NCI-H1417 (cell line): ENCODE data around the gene PLEKHA1.

Source experiments
- DNase-seq, 3 experiments: peaks; one replicate each; lab custom pipeline; 2025; lab: John Stamatoyannopoulos, UW

Gene PLEKHA1

DNA sequence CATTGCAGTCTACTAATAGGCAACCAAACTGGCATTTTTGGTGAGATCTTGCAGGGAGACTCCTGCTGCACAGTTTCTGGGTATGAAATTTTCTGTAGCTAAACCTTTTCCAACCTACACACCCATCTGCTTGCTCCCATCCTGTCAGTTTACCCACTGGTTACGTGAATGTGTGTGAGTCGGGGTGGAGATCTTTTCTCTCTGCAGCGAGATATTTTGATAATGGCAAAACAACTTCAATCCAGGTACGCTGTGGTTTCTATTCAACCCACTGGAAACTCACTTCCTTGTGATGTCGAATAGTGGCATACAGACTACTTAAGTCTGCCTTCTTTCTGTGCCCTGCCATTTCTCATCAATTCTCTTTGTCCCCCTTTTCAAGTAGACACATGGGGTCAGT lies 4.5 kb downstream of the PLEKHA1 start:
- no peak for DNase-seq

DNA sequence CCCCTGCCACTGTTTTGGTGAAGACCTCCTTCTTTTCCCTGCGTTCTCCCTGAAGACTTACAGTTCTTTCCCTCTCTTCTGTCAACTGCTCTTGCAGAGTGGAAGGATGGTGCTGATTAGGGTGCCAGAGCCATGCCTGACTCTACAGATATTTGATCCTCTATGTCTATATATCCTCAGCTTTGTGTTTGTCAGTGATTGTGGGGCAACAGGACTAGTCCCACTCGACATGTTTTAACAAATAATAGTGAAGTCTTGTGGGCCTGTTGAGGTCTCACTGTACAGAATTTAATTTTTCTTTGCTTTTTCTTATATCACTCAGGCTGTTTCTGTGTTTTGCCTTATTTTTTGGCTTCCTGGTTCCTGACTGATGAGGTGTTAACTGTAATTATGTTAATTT lies 5.0 kb downstream of the PLEKHA1 start:
- no peak for DNase-seq

DNA sequence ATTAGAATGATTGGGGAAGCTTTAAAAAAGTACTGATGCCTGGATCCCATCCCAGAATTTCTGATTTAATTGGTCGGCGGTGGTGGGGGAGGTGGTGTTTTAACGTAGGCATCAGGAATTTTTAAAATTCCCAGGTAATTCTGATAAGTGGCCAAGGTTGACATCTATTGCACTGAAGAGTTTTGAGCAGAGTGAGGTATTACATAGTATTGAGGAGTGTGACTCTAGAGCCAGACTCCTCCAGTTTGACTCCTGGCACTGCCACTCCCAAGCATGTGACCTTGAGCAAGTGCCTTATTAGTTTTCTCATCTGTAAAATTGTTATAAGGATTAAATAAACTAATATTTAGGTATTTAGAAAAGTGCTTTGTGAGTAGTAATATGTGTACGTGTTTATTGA lies 6.2 kb downstream of the PLEKHA1 start:
- no peak for DNase-seq

DNA sequence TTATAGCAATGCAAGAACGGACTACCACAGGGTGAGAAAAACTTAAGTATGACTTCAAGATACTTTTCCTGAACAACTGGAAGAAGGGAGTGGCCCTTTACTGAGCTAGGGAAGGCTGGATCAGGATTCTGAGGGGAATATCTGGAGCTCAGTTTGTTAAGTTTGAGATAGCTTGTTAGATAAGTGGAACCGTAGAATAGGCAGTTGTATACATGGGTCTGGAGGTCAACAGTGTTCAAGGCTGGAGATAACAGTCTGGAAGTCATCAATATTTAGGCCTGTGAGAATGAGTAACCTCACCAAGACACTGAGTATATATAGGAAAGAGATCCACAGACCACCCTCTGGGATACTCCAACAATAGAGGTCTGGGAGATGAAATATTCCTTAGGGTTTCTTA lies 7.2 kb downstream of the PLEKHA1 start:
- no peak for DNase-seq

DNA sequence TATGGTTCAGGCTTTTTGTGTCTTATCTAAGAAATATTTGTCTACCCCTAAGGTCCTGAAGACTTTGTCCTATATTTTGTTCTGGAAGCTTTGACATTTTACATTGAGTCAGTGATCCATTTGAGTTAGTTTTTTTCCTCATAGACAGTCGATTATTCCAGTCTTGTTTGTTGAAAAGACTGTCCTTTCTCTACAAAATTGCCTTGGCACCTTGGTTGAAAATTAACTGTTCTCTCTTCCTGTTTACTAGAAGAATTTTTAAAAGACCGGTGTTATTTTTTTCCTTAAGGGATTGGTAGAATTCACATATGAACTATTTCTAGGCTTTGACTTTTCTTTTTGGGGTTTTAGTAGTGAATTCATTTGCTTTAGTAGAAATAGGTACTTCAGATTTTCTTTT lies 12.0 kb downstream of the PLEKHA1 start:
- DNase-seq, result no peak

DNA sequence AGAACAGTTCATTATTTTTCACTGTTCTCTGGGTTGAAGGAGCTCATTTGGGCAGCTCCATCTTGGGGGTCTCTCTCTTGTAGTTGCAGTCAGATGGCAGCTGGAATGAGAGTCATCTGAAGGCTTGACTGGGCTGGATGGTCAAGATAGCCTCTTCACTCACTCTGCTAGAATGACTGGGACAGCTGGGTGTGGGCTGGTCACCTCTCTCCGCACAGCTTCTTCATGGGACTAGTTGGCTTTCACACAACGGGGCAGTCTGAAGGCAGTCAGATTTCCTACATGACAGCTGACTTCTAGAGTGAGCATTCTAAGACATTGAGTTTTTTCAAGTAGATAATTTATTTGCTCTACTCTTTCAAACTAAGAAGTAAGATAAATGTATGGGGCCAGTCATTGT lies 13.1 kb downstream of the PLEKHA1 start:
- no peak for DNase-seq

DNA sequence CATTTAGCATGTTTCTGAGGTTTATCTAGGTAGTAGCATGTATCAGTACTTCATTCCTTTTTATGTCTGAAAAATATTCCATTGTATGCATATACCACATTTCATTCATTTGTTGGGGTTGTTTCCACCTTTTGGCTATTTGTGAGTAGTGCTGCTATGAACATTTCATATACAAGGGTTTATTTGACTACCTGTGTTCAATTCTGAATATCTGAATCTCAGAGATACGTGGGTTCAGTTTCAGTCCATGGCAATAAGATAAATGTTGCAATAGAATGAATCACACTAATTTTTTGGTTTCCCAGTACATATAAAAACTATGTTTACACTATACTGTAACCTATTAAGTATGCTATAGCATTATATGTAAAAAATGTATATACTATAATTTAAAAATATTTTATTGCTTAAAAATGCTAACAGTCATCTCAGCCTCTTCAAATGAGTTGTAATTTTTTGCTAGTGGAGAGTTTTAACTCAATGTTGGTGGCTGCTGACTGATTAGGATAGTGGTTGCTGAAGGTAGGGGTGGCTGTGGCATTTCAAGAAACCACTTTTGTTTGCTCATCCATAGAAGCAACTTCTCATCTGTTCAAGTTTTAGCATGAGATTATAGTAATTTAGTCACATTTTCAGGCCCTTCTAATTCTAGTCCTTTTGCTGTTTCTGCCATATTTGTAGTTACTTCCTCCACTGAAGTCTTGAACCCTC lies 13.9 kb downstream of the PLEKHA1 start:
- DNase-seq, result no peak

DNA sequence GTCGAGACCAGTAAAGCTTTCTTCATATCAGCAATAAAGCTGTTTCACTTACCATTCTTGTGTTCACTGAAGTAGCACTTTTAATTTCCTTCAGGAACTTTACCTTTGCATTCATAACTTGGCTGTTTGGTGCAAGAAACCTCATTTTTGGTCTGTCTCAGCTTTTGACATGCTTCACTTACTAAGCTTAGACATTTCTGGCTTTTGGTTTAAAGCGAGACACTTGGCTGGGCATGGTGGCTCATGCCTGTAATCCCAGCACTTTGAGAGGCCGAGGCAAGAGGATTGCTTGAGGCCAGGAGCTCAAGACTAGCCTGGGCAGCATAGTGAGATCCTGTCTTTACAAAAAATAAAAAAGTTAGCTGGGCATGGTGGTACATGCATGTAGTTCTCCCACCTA lies 15.8 kb downstream of the PLEKHA1 start:
- no peak for DNase-seq

DNA sequence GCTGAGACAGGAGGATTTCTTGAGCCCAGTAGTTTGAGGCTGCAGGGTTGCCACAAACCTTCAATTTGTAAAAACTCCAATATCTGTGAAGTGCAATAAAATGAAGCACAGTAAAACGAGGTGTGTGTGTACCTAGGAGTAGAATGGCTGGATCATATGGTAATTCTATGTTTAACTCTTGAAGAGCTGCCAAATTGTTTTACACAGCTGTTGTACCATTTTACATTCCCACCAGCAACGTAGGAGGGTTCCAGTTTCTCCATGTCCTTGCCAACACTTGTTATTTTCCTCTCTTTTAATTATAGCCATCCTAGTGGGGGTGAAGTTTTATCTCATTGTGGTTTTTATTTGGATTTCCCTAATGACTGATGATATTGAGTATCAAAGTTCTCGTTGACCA lies 16.2 kb downstream of the PLEKHA1 start:
- DNase-seq, result no peak

DNA sequence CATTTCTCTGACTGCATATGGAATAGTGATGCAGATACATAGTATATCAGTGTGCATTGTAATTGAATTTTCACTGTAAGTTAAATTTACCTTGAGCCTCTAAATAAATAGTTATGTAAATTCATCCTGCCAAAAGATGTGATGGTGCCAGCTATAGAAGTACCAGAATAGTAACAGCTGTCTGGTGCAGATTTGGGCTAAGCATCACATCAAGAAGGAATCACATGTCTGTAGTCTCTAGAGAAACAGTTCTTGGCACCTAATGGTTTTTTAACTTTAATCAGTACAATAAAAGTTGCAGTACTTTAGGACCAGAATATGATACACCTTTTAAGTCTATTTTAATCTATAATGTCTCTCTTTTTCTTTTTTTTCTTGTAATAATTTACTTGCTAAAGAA lies 17.4 kb downstream of the PLEKHA1 start:
- no peak for DNase-seq

DNA sequence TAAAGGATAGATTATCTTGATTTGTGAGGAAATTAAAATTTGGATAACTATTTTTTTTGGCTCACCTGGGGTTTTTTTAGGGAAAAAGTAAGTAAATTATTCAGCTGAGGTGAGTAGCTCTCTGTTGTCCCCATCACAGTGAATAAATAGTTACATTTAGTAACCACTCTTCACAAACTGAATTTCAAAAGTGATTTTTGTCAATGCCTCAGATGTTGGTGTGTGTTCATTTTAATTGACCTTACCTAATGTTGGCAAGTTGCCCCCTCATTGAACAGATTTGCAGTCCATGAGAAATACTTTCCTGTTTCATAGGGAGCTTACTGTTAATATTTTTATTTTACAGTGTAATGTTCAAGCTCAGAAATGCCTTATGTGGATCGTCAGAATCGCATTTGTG lies 18.3 kb downstream of the PLEKHA1 start:
- no peak for DNase-seq

DNA sequence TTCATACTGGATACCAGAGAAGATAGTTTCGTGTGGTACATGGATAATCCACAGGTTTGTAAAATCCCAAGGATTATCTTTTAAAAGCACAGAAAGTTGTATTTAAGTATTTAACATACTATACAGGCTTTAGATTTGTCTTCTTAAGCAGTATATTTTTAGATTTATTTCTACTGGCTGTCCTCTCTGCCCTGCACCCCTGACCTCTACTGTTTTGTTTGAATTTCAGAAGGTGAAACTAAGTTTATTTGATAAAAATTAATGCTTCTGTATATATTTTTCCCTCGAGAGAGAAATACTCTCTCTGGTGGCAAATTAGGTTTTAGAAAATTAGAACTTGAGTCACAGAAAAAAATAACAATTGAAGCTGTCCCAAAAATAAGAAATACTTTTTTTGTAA lies 18.8 kb downstream of the PLEKHA1 start:
- DNase-seq, result no peak

DNA sequence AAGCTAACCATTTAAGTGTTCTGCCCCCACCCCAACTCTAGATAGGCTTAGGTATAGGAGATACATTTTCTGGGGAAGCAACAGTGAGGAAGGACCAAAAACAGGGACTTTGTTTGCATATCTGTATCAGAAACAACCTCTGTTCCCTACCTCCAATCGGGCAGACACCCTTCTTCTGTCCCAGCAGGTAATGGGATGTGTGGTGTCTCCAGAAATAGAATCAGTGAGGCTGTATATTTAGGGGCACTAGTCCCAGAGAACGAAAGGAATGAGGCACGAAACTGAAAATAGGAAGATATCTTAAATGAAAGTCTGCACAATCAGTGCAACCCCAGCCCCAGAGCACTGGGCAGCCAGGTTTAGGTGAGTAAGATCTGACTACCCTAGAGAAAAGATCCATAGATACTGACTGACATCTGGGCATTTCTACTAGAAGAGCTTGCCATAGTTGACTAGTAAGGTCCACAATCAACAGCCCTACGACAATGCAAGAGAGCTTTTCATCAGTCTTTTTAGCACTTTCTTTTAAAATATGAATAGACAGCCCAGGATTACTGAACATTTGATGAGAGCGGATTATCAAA lies 28.1 kb downstream of the PLEKHA1 start:
- DNase-seq, result no peak

DNA sequence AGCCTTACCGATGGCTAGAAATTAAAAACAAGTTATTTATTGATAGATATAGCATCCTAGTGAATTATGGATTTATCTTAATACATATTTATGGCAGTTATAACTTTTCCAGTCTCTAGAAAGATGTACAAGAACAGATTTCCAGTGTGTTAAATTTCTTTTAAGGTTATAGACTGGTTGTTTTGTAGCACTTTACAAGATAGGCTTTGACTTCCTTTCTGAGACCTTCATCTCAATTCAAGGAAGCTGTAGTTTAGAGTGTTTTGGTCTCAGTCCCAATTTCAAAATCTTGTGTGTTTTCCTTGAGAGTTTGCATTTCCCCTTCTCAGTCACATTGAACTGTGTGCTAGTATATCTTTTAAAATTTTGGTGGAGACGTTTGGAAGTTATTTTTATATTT lies 30.1 kb downstream of the PLEKHA1 start:
- DNase-seq, result no peak

DNA sequence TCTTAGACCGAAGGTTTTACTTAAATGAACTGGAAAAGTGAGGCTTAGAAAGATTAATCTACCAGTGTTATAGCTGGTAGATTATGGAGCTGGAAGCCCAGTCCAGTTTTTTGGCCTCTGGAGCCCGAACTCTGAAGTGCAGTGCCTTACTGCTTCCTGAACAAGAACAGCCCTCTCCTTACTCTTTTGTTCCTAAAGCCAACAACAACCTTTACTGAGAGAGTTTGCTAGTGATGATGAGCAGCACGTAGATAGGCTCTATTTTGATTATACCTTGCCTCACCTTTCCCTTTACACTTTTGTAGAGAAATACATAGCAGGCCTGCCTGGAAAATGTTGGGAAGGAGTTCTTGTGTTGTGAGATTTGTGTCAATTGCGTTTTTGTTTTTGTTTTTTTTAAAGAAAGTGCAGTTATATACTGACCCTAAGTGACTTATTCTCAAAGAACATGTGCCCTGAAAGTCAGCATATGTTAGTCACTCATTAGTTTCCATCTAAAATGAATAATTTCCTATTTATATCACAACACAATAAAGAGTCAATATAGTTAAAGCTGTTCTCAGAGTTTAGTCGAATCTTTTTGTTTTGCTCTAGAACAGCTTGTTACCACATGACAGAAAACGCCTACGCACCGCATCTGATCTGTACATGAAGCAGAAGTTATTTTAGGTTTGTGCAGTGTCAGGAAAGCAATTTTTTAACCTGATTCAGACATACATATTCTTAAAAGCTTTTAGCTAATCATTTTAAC lies 33.0 kb downstream of the PLEKHA1 start:
- DNase-seq, result no peak

DNA sequence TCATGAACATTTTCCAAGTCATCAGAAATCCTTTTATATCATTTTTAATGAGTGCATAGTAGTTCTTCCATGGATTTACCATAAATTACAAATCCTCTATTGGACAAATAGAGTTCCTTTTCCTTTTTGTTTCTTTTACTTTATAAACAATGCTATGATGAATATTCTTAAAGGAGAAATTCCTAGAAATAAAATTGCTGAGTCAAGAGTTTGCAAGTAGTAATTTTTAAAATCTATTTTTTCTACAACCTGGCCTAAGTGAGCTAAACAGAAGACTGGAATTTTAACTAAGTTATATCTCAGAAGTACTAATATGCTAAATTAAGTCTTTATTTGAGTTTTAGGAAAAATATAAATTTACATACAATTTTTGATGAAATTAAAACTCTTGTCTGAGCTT lies 38.8 kb downstream of the PLEKHA1 start:
- no peak for DNase-seq

DNA sequence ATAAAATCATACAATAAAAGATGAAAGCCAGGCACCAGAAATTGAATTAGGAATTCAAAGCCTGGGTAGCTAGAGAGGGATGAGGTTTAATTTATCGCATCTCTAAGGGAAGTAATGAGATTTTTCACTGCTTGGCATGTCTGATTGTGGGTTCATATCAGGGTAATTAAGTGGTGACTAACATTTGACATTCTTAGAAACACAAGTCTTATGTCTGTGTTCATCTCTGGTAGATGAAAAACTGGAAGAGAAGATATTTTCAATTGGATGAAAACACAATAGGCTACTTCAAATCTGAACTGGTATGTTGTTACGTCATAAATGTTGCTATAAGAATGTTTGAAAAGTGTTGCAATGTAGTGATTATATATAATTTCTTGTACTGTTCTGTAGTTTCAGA lies 43.2 kb downstream of the PLEKHA1 start:
- DNase-seq, result no peak

DNA sequence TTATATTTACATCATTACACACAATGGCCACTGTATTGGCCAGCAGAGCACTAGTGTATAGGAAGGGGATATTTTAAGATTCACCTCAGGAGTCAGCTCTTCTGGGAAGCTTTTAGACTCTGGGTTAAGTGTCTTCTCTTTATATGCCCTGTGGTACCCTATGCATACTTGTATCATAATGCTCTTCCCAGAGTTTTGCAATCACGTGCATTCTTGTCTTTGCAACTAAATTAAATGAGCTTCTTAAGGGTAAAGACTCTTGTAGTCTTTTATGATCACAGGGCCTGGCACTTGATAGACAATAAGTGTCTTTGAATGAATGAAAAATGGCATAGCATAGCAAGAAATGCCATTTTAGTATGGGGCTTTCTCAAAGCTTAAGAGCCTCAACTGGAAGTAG lies 44.5 kb downstream of the PLEKHA1 start:
- no peak for DNase-seq

DNA sequence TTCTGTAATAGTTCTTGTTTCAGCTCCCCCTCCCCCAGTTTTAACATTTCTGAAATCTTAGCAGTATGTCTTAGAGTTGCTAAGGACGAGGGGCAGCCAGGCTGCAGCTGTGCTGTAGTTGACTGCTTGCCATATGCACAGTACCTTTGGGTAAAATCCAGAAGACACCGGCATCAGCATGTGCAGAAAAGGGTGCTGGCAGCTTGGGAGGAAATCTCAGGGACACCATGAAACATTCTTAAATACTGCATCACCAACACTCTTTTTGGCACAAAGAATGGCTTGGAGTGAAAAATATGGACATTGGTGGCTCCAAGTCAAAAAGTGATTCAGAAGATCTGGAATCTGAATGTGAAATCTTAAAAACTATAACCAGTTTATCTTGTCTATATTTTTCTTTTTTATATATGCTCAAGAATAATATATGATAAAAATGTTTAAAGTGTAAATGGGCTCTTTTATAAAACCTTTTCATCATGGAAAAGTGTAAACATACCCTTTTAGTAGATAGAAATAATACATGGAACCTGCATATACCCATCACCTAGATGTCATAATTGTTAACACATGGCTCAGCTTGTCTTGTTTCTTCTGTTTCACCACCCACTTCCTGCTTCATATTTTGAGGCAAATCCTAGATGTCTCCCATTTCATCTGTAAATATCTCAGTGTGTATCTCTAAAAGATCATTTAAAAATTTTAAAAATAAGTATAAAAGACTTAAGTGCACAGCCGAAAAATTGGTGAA lies 45.5 kb downstream of the PLEKHA1 start:
- DNase-seq, result no peak

DNA sequence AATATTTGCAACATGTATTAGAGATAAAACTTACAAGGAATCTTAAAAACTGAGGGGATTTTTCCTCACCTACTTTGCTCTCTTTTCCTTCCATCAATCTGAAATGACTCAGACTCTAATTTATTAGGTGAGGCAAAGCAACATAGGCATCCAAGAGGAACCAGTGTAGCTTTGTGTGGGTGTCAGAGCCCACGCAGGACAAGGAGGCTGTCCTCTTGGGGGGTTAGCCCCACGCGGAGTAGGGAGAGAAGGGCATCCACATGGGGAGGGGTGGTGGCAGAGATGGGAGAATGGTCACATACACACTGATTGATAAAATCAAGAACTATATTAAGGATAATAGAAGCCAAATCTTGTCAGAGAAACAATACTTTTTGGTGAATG lies 46.1 kb downstream of the PLEKHA1 start:
- no peak for DNase-seq

DNA sequence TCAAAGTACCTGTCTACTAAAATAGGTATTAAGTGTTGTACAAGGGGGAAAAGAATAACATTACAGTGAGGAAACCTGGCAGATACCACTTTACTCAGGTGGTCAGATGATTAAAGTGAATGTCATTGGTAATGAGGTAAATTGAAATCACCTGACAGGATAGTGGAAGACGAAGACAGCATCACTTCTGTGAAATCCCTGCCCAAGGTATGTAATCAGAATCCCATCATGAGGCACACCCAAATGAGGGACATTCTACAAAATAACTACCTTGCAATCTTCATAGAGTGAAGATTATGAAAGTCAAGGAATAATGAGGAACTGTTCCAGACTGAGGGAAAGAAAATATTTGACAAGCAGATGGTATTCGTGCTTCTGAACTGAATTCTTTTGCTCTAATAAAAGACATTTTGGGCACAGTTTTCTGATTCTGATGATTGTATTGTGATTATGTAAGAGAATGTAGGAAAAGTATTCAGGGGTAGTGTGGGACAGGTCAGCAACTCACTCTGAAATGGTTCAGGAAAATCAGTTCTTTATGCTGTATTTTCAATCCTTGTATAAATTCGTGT lies 46.6 kb downstream of the PLEKHA1 start:
- DNase-seq, result no peak

DNA sequence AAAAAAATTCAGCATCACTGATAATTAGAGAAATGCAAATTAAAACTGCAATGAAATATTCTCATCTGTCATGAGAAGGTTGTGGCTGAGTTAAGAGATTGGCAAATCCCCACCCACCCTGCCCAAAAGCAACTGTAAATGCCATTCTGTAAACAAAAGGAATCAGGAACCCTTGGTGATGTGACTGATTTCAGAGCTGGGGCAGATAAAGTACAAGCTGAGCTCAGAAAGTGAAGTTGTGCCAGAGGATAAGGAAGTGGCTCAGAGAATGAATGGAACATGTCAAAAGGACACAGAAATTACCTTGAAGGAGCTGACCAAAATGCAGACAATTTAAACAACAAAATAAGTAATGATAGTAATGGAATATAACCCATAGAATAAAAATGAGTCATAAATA lies 47.2 kb downstream of the PLEKHA1 start:
- no peak for DNase-seq
